ENCODE data around the gene SLCO4A1.
"Not testable (repeated sequence)": the region's sequence is repeated elsewhere in the genome, so short reads cannot be mapped to it uniquely, and the experiment has no call there.

SLCO4A1 gene

GRCh38 chr20:62666736-62667529 lies 24.6 kb downstream of the SLCO4A1 start:
- DNase-seq: peak; percentile 39

- DNase-seq: no peak
Observed at GRCh38 chr20:62667530-62668440, 25.5 kb downstream of the SLCO4A1 start.

DNA sequence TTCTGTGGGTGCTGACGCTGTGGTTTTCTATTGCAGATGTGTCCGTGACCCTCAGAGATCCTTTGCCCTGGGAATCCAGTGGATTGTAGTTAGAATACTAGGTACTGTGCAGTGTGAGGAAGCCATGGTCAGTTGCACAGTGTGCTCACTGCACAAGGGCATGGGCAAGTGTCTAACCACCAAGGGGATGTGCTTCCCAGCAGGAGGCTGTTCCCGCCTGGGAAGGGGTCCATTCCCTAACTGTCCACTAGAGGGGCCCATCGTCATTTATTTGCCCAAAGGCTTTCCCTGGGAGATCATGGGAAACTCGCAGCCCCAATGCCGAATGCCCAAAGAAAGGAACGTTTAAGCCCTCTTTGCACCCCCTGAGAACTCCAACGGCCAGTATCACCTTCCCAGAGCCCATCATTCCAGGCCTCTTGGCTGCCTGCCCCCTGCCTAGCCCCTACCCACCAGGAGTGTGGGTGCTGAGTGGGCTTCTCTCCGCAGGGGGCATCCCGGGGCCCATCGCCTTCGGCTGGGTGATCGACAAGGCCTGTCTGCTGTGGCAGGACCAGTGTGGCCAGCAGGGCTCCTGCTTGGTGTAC lies 26.2 kb downstream of the SLCO4A1 start:
- DNase-seq: peak; percentile 70

- no peak for DNase-seq
Observed at GRCh38 chr20:62669249-62669648, 26.9 kb downstream of the SLCO4A1 start.

DNA sequence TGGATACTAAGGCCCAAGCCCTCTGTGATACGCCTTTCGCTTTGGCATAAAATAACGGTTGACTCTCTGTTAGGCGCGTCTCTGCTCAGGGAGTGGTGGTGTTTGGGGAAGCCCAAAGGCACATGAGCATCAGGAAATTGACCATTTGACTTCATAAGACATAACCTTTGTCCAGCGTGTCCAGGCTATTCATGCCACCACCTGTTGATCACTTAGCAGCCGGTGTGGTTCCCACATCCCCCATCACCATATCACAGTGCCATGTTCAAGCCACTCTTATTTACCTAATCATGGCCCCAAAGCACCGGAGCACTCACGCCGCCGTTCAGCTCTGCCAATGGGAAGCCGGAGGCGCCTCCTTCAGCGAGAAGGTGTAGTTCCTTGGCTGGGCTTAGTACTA lies 27.9 kb downstream of the SLCO4A1 start:
- no peak for DNase-seq

- DNase-seq: no peak
Observed at GRCh38 chr20:62670998-62671397, 28.7 kb downstream of the SLCO4A1 start.

DNA sequence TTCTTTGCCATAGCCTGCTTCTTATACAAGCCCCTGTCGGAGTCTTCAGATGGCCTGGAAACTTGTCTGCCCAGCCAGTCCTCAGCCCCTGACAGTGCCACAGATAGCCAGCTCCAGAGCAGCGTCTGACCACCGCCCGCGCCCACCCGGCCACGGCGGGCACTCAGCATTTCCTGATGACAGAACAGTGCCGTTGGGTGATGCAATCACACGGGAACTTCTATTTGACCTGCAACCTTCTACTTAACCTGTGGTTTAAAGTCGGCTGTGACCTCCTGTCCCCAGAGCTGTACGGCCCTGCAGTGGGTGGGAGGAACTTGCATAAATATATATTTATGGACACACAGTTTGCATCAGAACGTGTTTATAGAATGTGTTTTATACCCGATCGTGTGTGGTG lies 29.5 kb downstream of the SLCO4A1 start:
- no peak for DNase-seq

DNA sequence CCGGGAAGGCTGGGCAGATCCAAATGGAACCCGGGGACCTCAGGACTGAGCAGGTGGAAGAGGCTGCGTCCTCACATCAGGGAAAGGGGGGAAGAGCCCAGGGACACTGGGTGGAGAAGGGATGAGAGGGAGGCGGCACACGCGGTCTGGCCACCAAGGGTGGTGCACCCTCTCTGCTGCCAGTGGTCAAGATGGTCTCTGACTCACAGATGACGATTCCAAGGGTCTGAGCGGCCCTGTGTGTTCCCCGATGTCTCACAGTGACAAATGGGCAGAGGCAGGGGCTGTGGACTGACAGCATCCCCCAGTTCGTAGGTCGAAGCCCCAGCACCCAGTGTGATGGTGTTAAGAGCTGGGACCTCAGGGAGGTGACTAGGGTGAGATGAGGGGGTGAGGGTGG lies 32.1 kb downstream of the SLCO4A1 start:
- DNase-seq: no peak

DNA sequence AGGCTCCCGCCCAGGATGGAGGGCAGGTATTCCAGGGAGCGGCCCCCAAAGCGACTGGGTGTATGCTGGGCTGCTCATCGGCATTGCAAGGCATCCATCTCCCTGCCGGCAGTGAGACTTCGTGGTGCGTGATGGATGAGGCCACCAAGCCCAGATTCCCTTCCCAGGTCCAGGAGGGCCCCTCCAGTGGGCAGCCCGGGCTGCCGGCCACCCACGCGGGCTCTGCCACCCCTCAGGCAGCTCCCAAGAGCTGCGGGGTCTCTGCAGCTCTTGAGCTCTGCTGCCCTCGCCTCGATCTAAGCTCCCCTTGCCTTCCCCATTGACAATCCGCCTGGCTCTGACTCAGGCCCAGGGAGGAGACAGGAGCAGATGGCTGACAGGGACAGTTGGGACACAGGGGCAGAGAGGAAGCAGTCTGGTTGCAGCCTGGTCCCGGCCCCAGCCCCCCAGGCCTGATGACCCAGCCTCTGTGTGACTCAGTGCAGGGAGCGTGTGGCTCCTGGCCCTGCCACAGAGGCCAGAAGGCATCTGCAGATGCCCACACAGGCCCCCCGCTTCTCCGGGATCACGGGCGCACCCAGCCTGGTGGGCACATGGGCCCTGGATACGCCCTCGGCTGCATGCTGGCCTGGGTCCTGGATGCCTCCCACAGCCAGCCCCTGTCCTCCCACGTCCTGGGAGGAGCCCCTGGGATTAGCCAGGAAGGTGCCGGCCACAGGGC lies 33.0 kb downstream of the SLCO4A1 start:
- DNase-seq: no peak

DNA sequence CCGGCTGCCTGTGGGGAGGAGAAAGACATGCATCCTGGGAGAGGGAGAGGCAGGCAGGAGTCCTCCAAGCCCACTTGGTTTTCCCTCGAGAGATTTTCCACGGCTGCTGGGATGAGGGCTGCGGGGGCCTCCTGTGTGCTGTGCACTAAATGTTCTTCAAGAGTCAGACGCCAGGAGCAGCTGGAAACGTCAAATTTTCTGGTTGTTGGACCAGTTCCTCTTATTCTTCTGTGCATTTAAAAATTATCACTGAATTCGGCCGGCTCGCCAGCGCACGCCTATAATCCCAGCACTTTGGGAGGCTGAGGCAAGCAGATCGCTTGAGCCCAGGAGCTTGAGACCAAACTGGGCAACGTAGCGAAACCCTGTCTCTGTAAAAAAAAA lies 33.6 kb downstream of the SLCO4A1 start:
- no peak for DNase-seq

DNA sequence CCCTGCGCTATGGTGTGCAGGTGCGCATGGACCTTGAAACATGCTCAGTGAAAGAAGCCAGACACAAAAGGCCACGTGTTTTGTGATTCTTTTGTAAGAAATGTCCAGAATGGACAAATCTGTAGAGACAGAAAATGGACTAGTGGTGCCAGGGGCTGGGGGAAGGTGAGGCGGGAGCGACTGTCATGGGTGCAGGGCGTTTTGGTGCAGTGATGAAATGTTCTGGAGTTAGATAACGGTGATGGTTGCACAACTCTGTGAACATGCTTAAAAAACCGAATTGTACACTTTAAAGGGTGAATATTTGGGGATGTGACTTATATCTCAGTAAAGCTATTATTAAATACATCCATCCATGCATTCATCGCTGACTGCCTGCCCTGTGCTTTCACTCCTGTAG lies 34.7 kb downstream of the SLCO4A1 start:
- DNase-seq: no peak

GRCh38 chr20:62677678-62678077 lies 35.4 kb downstream of the SLCO4A1 start:
- no peak for DNase-seq

DNA sequence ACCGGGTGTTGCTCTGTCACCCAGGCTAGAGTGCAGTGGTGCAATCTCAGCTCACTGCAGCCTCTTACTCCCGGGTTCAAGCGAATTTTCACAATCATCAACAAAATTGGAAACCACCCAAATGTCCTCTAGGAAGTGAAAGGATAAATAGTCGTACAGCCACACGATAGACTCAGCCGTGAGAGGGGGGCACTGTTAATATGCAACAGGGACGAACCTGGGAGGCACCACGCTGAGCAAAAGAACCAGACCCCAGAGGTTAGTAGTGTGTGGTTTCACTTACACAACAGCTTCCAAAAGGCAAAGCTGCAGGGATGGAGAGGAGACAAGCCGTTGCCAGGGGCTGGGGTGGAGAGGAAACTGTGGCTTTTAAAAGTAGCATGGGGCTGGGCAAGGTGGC lies 36.2 kb downstream of the SLCO4A1 start:
- DNase-seq: no peak

DNA sequence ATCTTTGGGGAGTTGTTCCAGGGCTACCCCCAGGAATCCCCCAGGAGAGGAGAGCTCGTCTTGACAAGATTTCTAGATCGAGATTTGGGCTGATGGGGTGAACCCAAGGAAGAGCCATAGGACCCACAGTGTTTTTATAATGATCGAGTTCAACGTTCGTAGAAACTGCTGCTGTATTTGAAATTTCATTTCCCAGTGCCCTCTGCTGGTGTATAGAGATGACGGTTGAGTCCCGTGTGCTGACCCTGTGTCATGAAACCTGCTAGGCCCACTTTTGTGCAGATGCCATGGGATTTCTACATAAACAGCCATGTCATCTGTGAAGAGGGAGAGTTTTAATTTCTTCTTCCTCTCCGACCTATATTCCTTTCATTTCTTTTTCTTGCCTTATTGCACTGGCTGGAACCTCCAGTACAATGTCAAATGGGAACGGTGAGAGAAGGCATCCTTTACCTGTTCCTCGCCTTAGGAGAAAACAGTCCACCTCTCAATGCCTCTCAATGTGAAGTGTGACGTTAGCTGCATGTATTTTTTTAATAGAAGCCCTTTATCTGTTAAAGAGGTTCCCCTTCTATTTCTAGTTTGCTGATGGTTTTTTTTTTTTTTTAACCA lies 37.8 kb downstream of the SLCO4A1 start:
- no peak for DNase-seq

DNA sequence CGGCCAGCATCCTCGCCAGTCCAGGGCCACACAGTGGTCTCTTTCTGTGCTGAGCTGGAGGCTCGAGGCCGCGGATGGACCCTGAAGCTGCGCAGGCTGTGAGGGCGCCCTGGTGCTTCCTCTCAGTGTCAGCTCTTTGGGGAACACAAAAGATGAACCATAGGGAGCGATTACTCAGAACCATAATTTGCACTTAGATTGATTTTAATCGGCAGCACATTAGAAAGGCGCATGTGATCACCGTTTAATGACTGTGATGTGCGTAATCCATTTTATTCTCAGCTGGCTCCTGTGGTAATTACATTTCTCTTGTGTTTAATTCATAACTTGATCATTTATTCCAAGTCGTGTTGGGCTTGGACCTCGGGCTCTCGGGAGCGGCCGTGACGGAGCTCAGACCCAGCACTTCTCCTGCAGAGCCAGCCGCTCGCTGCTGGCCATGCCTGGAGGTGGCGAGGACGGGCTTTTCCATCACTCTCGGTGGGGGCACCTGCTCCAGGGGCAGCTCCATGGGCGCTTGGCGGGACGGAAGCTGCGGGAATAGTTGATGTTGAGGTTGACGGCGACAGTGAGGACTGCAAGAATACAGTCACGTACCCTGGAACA lies 40.7 kb downstream of the SLCO4A1 start:
- no peak for DNase-seq

GRCh38 chr20:62683660-62684322 lies 41.5 kb downstream of the SLCO4A1 start:
- not testable (repeated sequence) for DNase-seq

- DNase-seq: no peak
Observed at GRCh38 chr20:62684981-62685380, 42.7 kb downstream of the SLCO4A1 start.

DNA sequence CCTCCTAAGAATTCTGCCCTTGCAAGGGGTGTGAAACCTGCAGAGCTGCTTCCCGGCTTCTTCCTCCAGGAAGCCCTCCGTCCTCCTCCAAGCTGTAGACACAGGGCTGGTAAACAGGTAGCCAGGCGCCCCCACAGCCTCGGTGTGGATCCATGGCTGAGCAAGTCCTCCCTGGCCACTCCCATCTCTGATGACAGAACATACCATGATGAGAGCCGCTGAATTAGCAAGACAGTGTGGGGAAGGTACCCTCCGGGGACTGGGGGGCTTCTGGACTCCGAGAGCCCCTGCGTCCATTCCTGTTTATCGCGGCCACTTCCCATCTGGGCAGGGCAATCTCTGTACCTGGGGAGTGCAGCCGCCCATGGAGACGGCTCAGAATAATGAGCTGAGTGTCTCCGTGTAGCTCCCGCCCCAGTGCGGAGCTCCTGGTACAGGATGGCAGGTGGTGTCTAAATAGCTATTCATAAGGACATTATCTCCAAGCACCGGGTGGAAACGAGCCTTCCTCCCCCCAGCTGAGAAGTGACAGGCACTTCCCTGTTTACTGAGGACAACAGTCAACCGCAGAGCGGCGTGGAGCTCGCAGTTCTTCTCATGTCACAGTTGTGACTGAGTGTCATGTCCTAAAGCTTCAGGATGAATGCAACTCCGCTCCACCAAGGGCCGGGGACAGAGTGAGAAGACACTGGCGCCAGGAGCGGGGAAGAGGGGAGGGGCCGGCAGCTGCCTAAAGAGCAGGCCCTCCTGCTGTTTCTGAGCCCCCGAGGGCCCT lies 43.7 kb downstream of the SLCO4A1 start:
- DNase-seq: peak; percentile 88

- DNase-seq: no peak
Observed at GRCh38 chr20:62686869-62687830, 44.8 kb downstream of the SLCO4A1 start.

- no peak for DNase-seq
Observed at GRCh38 chr20:62688083-62688482, 45.8 kb downstream of the SLCO4A1 start.

All from NCI-H2029 treated with DMSO at 0.1 percent for 48 hours (cell line).